Measurements from ENCODE around the gene CSRP1. TPM values are rescaled to one million over a fixed set of nuclear protein-coding genes. Genes with fewer than 3 reads are reported as not detected.

CSRP1 gene
- total and polyA plus RNA-seq, 2 donors (not counting 1 experiment from before 2014, with no cell fraction given), result 23.8 to 36.7 TPM

DNA sequence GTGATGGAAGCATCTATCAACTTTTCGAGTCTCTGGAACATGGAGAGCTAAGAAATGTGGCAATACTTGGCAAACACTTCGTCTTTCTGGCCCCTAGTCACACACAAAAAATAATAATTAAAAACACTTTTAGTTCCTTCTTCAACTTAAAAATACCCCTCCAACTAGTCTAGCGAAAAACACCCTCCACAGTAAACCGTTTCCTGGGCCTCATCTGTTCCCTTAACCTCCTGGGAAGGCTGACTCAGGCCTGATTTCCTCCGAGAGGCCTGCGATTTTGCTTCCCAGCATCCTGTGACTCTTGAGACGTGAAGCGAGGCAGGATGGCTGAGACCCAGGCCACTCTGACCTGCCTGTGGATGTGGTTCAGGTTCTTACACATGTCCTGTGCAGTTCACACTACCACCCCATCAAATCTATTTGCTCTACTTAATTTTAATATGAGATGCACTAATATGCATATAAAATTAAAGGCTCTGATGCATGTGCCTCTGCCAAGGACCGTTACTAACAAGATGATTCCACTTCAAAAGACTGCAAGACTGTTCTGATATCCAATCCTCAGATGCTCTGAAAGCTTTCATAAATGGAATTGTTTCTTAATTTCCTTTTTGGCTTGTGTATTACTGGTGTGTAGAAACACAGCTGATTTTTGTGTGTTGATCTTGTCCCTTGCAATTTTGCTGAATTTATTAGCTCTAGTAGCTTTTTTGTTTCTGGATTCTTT is 35.5 kb upstream of the CSRP1 start:
- Histone ChIP-seq H3K9ac (ENCODE audit: low read length) (no peak overlapping the region), H3K9me3 (ENCODE audit: control extremely low read depth in 1 of 3, control insufficient read depth in 2 of 3, insufficient read depth in 1 of 3, low read length in 2 of 3) (peaks cover 0 to 10% (median 0%) of the 10 kb centered on the region in 3 donors), H4K20me1 (ENCODE audit: control insufficient read depth, insufficient read depth, low read length, poor library complexity, severe bottlenecking) (no peaks in the 10 kb centered on the region), H3K27ac (ENCODE audit: low read length in 2 of 2) (no peak overlapping the region), H3K36me3 (replicated peaks in 1 of 2; ENCODE audit: control extremely low read depth in 1 of 2, control insufficient read depth in 1 of 2, extremely low read depth in 1 of 2, insufficient read depth in 2 of 2, low read length in 1 of 2) (no peaks in the 10 kb centered on the region), H3K4me3 (ENCODE audit: control extremely low read depth in 1 of 5, extremely low read depth in 1 of 5, insufficient read depth in 1 of 5, low read depth in 2 of 5, low read length in 4 of 5) (no peak overlapping the region), H3K4me1 (ENCODE audit: control insufficient read depth in 2 of 2, insufficient read depth in 2 of 2, low read length in 2 of 2) (peaks cover 22 to 36% of the 10 kb centered on the region in 2 donors), H3K27me3 (replicated peaks in 1 of 4; ENCODE audit: control extremely low read depth in 1 of 4, control insufficient read depth in 3 of 4, insufficient read depth in 4 of 4, low read length in 3 of 4) (peaks cover 0 to 34% (median 21%) of the 10 kb centered on the region in 4 experiments), H3K4me2 (replicated peaks; ENCODE audit: low read depth, low read length, poor library complexity, severe bottlenecking) (no peak overlapping the region), H3K79me2 (ENCODE audit: control insufficient read depth, insufficient read depth, low read length) (no peaks in the 10 kb centered on the region), H2AFZ (ENCODE audit: insufficient read depth, low read depth, low read length, poor library complexity, severe bottlenecking) (no peak overlapping the region)
- H3K27ac Mint-ChIP-seq, result no peak overlapping the region
- peaks cover 36% of the 10 kb centered on the region for H3K4me1 Mint-ChIP-seq
- POLR2A ChIA-PET, result no interaction called here
- ATAC-seq (ENCODE audit: low read depth), result no peak
- TF ChIP-seq, protein P1, sequence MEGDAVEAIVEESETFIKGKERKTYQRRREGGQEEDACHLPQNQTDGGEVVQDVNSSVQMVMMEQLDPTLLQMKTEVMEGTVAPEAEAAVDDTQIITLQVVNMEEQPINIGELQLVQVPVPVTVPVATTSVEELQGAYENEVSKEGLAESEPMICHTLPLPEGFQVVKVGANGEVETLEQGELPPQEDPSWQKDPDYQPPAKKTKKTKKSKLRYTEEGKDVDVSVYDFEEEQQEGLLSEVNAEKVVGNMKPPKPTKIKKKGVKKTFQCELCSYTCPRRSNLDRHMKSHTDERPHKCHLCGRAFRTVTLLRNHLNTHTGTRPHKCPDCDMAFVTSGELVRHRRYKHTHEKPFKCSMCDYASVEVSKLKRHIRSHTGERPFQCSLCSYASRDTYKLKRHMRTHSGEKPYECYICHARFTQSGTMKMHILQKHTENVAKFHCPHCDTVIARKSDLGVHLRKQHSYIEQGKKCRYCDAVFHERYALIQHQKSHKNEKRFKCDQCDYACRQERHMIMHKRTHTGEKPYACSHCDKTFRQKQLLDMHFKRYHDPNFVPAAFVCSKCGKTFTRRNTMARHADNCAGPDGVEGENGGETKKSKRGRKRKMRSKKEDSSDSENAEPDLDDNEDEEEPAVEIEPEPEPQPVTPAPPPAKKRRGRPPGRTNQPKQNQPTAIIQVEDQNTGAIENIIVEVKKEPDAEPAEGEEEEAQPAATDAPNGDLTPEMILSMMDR (IDR thresholded peaks at IDR 0.05), result no peak
- no peak for TF ChIP-seq EZH2 (IDR thresholded peaks at IDR 0.05; ENCODE audit: borderline replicate concordance, insufficient read depth, low read depth, low read length, poor library complexity, severe bottlenecking)
- H3K9me3 Mint-ChIP-seq (ENCODE audit: insufficient read depth), result no peaks in the 10 kb centered on the region
- intact Hi-C loops (cut with micrococcal nuclease), result no loop called here
- 39% methylated on average over 5 of the region's 9 CpGs for WGBS (ENCODE audit: insufficient coverage)
- H3K27me3 Mint-ChIP-seq, result peaks cover 53% of the 10 kb centered on the region
- H3K4me3 Mint-ChIP-seq, result no peak overlapping the region
- CTCF ChIA-PET, result interaction anchor here (1.7 kb wide), 1 partner anchor 30 kb away, joined by 7 read pairs; no protein-coding TSS in a partner anchor
- no peak for DNase-seq
